HG03571 (cell line): ENCODE data around the gene MTM1.

Source experiments
- ATAC-seq: cut with Tn5 transposase; IDR thresholded peaks from one replicate; pipeline ENCODE4 v1.9.1; 2021; ENCODE audit not compliant: unreplicated experiment

MTM1 gene

DNA sequence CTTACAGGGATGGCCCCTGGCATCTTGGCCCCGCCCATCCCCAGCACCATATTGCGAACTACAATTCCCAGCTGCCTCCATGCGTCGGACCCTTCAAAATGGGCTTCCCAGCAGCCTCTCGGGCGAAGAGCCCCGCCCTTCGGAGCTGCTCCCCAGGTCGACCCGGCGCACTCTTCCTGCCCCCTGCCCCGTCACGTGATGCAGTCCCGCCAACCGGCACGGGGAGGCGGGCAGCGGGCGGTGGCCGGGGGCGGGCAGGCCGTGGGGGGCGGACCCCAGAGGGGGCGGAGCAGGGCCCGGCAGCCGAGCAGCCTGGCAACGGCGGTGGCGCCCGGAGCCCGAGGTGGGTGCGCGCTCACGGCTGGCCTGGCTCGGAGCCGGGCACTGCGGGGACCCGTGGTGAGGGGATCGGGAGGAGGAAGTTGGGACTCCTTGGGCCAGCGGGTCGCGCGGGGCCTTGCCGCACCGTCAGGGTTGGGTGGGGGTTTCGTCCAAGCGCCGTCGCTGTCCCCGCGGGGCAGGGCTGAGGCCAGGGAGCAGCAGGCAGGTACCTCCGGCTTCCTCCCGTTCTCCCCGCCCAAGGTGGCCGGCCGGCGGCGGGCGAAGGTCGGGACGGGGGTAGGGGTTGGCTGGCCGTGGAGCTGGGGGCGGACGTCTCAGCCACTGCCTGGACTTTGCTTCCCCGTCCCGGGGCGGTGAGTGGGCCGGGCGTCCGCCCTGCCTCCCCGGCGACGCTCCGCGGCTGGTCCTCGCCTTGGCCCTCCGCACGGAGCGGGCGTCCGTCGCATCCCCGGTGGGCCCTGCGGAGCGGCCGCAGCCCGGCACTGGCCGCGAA, at the start of gene MTM1:
Gene MTM1 (plus strand): TSS at position 302 of the 835 bp plus-strand sequence. CDS start 23,994 bp downstream, outside the sequence.
- peak; percentile 91 for ATAC-seq

DNA sequence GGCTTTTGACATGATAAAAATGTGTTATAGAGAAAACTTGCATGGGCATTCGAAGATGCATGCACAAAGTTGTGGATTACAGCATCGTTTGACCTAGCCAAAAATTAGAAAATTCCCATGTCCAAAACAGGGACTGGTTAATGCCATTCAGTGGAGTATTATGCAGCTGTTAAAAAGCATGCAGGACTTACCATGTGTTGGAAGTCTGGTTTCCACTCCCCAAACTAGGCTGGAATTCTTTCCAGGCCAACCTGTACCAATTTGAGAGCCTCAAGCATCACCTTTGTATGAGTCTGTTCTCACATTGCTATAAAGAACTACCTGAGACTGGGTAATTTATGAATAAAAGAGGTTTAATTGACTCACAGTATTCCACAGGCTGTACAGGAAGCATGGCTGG, 45.9 kb upstream of the MTM1 start:
- ATAC-seq = no peak

GRCh38 chrX:150525061-150525919, 43.1 kb upstream of the MTM1 start:
- ATAC-seq = no peak

GRCh38 chrX:150526692-150527091, 41.7 kb upstream of the MTM1 start:
- no peak for ATAC-seq

GRCh38 chrX:150527108-150527507, 41.3 kb upstream of the MTM1 start:
- no peak for ATAC-seq

DNA sequence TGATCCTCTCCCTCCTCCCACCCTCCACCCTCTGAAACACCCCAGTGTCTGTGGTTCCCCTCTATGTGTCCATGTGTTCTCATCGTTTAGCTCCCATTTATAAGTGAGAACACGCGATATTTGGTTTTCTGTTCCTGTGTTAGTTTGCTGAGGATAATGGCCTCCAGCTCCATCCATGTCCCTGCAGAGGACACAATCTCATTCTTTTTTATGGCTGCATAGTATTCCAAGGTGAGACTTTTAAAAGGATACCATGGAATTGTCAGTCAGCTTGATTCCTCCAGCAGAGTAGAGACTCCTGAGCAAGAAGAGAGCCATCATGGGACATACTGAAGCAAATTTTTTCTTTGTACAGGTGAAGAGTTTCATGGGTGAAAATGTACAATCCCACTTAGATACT, 38.8 kb upstream of the MTM1 start:
- ATAC-seq = no peak

DNA sequence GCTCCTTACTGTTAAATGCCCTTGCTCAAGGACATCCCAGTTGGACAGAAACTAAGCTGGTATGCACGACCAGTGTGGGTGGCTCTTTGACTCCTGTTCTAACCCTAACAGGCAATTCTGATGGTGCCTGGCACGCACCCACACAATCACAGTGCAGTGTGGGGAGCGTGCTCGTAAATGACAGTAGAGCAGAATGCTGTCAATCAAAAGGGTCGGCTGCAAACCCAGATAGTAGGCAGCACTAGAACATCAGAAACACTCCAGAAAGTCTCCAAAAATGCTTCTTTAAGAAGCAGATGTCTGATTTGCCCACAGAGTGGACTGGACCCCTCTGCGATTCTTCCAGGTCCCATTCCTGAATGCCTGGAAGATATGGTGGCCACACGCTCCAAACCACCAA, 37.6 kb upstream of the MTM1 start:
- no peak for ATAC-seq

DNA sequence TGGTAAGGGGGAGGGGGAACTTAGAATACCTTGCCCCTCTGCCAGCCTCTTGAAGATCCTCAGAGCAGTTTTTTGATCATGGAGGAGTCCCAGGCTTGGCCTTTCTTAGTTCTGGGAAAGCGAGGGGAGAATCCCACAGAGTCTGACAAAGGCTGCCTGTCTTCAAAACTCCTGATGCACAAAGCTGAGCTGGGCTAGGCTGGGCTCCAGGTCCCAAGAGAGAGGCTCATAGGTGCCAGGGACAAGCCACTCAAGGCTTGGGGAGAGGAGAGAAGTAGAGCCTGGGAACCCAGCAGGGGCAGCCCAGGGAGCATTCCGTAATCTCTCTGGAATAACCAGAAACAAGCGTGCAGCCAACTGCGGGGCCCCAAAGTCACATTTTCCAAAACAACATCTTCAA, 37.0 kb upstream of the MTM1 start:
- ATAC-seq = no peak

- no peak for ATAC-seq
Measured at GRCh38 chrX:150533863-150534262, 34.6 kb upstream of the MTM1 start.

- ATAC-seq = no peak
Measured at GRCh38 chrX:150536455-150537116, 31.8 kb upstream of the MTM1 start.

GRCh38 chrX:150537851-150538250, 30.6 kb upstream of the MTM1 start:
- no peak for ATAC-seq

GRCh38 chrX:150540965-150541364, 27.5 kb upstream of the MTM1 start:
- ATAC-seq = no peak

- no peak for ATAC-seq
Measured at GRCh38 chrX:150542846-150543229, 25.6 kb upstream of the MTM1 start.

GRCh38 chrX:150543230-150544155, 24.9 kb upstream of the MTM1 start:
- ATAC-seq = peak; percentile 63

DNA sequence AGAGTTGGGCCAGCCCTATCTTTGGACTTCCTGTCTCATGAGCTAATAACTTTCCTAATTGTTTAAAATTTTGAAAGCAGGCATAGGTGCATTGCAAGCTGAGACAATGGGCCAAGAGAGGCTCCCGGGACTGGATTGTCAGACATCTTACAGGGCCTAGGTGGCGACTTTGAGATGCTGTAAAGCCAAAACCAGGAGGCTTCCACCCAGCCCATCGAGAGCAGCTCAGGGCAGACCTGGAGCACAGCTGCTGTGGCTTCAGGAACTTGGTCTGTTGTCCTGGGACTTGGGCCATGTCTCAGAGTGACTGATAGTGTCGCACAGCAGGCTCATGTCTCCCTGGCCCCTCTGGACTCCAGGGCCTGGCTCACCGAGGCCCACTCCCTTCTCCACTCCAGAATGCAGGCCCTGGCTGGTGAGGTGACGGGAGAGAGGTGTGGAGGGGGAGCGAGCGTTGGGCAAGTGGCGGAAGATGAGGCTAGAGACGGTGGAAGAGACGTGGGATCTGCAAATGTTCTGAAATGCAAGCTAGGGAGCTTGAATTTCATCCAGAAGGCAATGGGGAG, 24.1 kb upstream of the MTM1 start:
- ATAC-seq = no peak

DNA sequence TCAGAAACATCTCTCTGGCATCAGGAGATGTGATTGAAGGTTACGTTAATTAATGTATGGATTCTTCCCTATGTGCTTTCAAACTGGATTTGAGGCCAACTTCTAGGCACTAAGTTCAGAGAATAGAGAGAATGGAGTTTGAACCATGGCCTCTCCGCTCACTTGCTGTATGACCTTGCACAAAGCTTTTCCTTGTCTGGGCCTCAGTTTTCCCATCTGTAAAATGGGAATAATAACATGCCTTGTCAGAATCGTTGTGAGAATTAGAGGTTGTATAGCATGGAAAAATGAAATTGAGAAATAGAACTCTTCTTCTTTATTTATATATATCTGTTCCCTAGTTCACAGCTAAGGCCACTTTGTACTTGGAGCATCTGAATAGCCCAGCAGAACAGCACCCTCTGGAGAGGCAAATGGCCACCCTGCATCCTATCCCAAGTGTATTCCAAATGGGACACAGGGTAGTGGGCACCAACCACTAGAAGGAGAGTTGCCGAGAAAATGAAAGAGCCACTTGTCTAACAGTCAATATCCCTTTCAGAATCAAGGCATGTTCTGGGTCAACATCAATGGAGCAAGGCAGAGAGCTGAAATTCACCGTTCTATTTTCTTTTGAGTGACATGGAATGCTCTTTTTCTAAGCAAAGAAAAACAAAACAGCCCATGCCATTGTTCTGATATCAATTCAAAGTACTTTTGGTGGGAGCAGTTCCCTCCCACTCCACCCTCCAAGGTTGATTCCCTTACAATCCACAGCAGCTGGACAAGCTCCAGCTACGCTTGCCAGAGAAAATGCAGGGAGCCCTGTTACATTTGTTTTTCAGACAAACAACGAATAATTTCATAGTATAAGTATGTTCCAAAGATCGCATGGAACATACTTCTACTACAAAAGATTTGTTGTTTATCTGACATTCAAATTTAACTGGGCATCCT, 23.3 kb upstream of the MTM1 start:
- no peak for ATAC-seq

- no peak for ATAC-seq
Measured at GRCh38 chrX:150546711-150547153, 21.7 kb upstream of the MTM1 start.

GRCh38 chrX:150547375-150548115, 20.9 kb upstream of the MTM1 start:
- peak; percentile 51 for ATAC-seq
